Naive thymus-derived CD4-positive, alpha-beta T cell (primary cell): ENCODE results near the gene GPC1. TPM values are rescaled to one million over a fixed set of nuclear protein-coding genes. Genes with fewer than 3 reads are reported as not detected.

ENCODE experiments used
- ATAC-seq: fragments of 150-1000 bp; cut with Tn5 transposase; 2 replicates; pipeline ENCODE4 v1.10.0; 2021; ENCODE audit warnings: mild to moderate bottlenecking, moderate library complexity
- CTCF ChIA-PET: fragments of 350-600 bp; sonication (Branson Sonifier 250); formaldehyde crosslinking; loops from one replicate; lab custom pipeline; 2021; ENCODE audit warnings: antibody characterized with exemption; lab: Charles Lee
- POLR2A ChIA-PET: fragments of 350-600 bp; sonication (Branson Sonifier 250); formaldehyde crosslinking; loops from one replicate; lab custom pipeline; 2021; ENCODE audit warnings: antibody characterized with exemption, inconsistent platforms; lab: Charles Lee
- DNase-seq, 9 donors: peaks; one replicate each; pipeline versions ENCODE4 v3.0.0 to v3.0.0-alpha.2; 2020 to 2022; ENCODE audit warnings: mixed read lengths in 1 of 9
- H3K27ac ChIP-seq: one replicate; pipeline ENCODE4 v1.7.0; 2013; ENCODE audit warnings: mild to moderate bottlenecking, low read depth, low read length, moderate library complexity
- H3K27me3 ChIP-seq, 2 donors: one replicate each; pipeline ENCODE4 v1.7.0; 2013; ENCODE audit warnings: low read length in 2 of 2, mild to moderate bottlenecking in 2 of 2, moderate library complexity in 2 of 2; ENCODE audit not compliant: control insufficient read depth in 2 of 2, insufficient read depth in 2 of 2
- H3K36me3 ChIP-seq, 3 experiments: 1 replicate in 2 of 3; 2 replicates in 1 of 3; pipeline ENCODE4 v1.7.0; 2013; ENCODE audit warnings: low read length in 3 of 3, mild to moderate bottlenecking in 3 of 3, moderate library complexity in 1 of 3; ENCODE audit not compliant: insufficient read depth in 3 of 3, control insufficient read depth in 2 of 3
- H3K4me1 ChIP-seq, 2 donors: one replicate each; pipeline ENCODE4 v1.7.0; 2013; ENCODE audit warnings: low read length in 2 of 2, mild to moderate bottlenecking in 2 of 2, moderate library complexity in 1 of 2; ENCODE audit not compliant: control insufficient read depth in 2 of 2, insufficient read depth in 2 of 2
- H3K4me3 ChIP-seq: 2 replicates; pipeline ENCODE4 v1.7.0; 2013; ENCODE audit warnings: mild to moderate bottlenecking, low read length
- H3K9me3 ChIP-seq, 3 experiments: 1 replicate in 2 of 3; 2 replicates in 1 of 3; pipeline ENCODE4 v1.7.0; 2013; ENCODE audit warnings: low read length in 3 of 3; ENCODE audit not compliant: control insufficient read depth in 2 of 3
- H3K27ac Mint-ChIP-seq, 9 donors: one replicate each; pipeline ENCODE4 v1.8.0; 2020 to 2022; ENCODE audit warnings: mixed read lengths in 9 of 9, mild to moderate bottlenecking in 8 of 9, moderate library complexity in 5 of 9, inconsistent platforms in 2 of 9
- H3K27me3 Mint-ChIP-seq, 5 donors: one replicate each; pipeline ENCODE4 v1.8.0; 2021 to 2022; ENCODE audit warnings: mixed read lengths in 5 of 5, mild to moderate bottlenecking in 1 of 5
- H3K36me3 Mint-ChIP-seq, 5 donors: one replicate each; pipeline ENCODE4 v1.8.0; 2020 to 2022; ENCODE audit warnings: mixed read lengths in 5 of 5, mild to moderate bottlenecking in 3 of 5, inconsistent platforms in 1 of 5
- H3K4me1 Mint-ChIP-seq, 7 donors: one replicate each; pipeline ENCODE4 v1.8.0; 2020 to 2022; ENCODE audit warnings: mixed read lengths in 7 of 7, mild to moderate bottlenecking in 3 of 7, inconsistent platforms in 1 of 7
- H3K4me3 Mint-ChIP-seq, 10 donors: one replicate each; pipeline ENCODE4 v1.8.0; 2020 to 2022; ENCODE audit warnings: mild to moderate bottlenecking in 10 of 10, mixed read lengths in 10 of 10, moderate library complexity in 6 of 10, inconsistent platforms in 2 of 10
- H3K9me3 Mint-ChIP-seq, 11 donors: one replicate each; pipeline ENCODE4 v1.8.0; 2020 to 2022; ENCODE audit warnings: mixed read lengths in 11 of 11, mild to moderate bottlenecking in 4 of 11, inconsistent platforms in 1 of 11, moderate library complexity in 1 of 11
- intact Hi-C, 2 donors: fragments of 100-400 bp; cut with micrococcal nuclease; formaldehyde crosslinking; loops; one replicate each; pipeline ENCODE4 v1.15.1; 2023
- polyA plus RNA-seq, 2 donors: library from polyadenylated mRNA; unstranded; fragments of 300-500 nt; fragmentation: Illumina TruSeq; gene quantifications; one replicate each; pipeline ENCODE4 v1.2.3, GENCODE V29; 2021
- total RNA-seq, 6 experiments: library from RNA in 5 of 6; stranded (reverse) in 5 of 6; gene quantifications; 1 replicate in 5 of 6; 2 replicates in 1 of 6; pipeline ENCODE4 v1.2.3 and lab custom pipeline; 2021 to 2026

The GPC1 gene
- total and polyA plus RNA-seq, 7 experiments from 2014 or later: 0.08 to 4.5 (median 0.68) TPM; not detected in 1

GRCh38 chr2:240441326-240441992, 6.0 kb downstream of the GPC1 start:
- peaks cover 0 to 12% of the 10 kb centered on the region in 2 donors for H3K27me3 ChIP-seq
- H3K36me3 Mint-ChIP-seq: no peaks in the 10 kb centered on the region
- DNase-seq (no peak), ATAC-seq (no peak)
- H3K4me1 Mint-ChIP-seq: peaks cover 0 to 4% (median 0%) of the 10 kb centered on the region in 7 donors
- no peak overlapping the region for H3K27ac ChIP-seq
- ChIA-PET CTCF (interaction anchor here (1.4 kb wide), 1 partner anchor 209 kb away, joined by 3 read pairs; no protein-coding TSS in a partner anchor), POLR2A (no interaction called here)
- H3K27me3 Mint-ChIP-seq: peaks cover 6 to 18% (median 13%) of the 10 kb centered on the region in 5 donors
- no peak overlapping the region for H3K4me3 ChIP-seq
- no peaks in the 10 kb centered on the region for H3K9me3 ChIP-seq
- no peaks in the 10 kb centered on the region for H3K36me3 ChIP-seq
- intact Hi-C loops: no loop called here
- H3K27ac Mint-ChIP-seq: no peak overlapping the region
- no peak overlapping the region for H3K4me3 Mint-ChIP-seq
- H3K9me3 Mint-ChIP-seq: no peaks in the 10 kb centered on the region
- peaks cover 0 to 4% of the 10 kb centered on the region in 2 donors for H3K4me1 ChIP-seq

DNA sequence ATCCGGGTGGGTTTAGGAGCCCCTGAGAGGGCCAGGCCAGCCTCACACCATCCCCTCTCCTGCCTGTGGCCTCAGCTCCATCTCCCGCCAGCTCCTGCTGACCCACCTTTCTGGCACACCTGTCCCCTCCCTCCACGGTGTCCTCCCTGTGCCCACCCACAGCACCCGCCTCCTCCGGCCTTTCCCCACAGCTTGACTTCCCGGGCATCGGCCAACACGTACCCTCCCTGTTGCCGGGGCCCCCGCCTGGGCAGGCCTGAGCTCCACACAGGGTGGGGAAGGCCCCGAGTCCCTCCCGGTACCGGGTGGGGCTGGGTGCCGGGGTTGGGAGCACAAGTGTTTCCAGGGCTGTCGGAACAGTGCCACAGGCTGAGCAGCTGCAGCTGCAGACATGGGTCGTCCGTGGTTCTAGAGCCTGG, 6.5 kb downstream of the GPC1 start:
- Mint-ChIP-seq H3K27ac (no peak overlapping the region), H3K27me3 (peaks cover 6 to 20% (median 11%) of the 10 kb centered on the region in 5 donors), H3K4me3 (no peak overlapping the region), H3K9me3 (no peaks in the 10 kb centered on the region), H3K4me1 (peaks cover 0 to 4% (median 0%) of the 10 kb centered on the region in 7 donors), H3K36me3 (no peaks in the 10 kb centered on the region)
- intact Hi-C loops: no loop called here
- no peaks in the 10 kb centered on the region for H3K9me3 ChIP-seq
- CTCF ChIA-PET: interaction anchor here (1.4 kb wide), 1 partner anchor 209 kb away, joined by 3 read pairs; no protein-coding TSS in a partner anchor
- H3K36me3 ChIP-seq: no peaks in the 10 kb centered on the region
- POLR2A ChIA-PET: no interaction called here
- peaks cover 0 to 7% of the 10 kb centered on the region in 2 donors for H3K27me3 ChIP-seq
- no peaks in the 10 kb centered on the region for H3K4me1 ChIP-seq
- no peak overlapping the region for H3K27ac ChIP-seq
- no peak for DNase-seq
- H3K4me3 ChIP-seq: no peak overlapping the region
- ATAC-seq: no peak

GRCh38 chr2:240442891-240443715, 7.6 kb downstream of the GPC1 start:
- intact Hi-C loops: no loop called here
- POLR2A ChIA-PET: no interaction called here
- no peak for ATAC-seq

GRCh38 chr2:240443891-240444301, 8.4 kb downstream of the GPC1 start:
- H3K4me1 Mint-ChIP-seq: no peaks in the 10 kb centered on the region
- no peaks in the 10 kb centered on the region for H3K27me3 ChIP-seq
- no peaks in the 10 kb centered on the region for H3K9me3 ChIP-seq
- H3K4me1 ChIP-seq: no peaks in the 10 kb centered on the region
- H3K27me3 Mint-ChIP-seq: peaks cover 0 to 22% (median 0%) of the 10 kb centered on the region in 5 donors
- H3K27ac Mint-ChIP-seq: no peak overlapping the region
- no peaks in the 10 kb centered on the region for H3K9me3 Mint-ChIP-seq
- no peak for DNase-seq
- no peak for ATAC-seq
- intact Hi-C loops: no loop called here
- H3K4me3 ChIP-seq: no peak overlapping the region
- no peak overlapping the region for H3K4me3 Mint-ChIP-seq
- H3K36me3 Mint-ChIP-seq: no peaks in the 10 kb centered on the region
- no peak overlapping the region for H3K27ac ChIP-seq
- POLR2A ChIA-PET: no interaction called here
- H3K36me3 ChIP-seq: no peaks in the 10 kb centered on the region
- CTCF ChIA-PET: no interaction called here

More at GRCh38 chr2:240442891-240443715, 7.6 kb downstream of the GPC1 start:
- Histone ChIP-seq H3K36me3 (no peaks in the 10 kb centered on the region), H3K27me3 (no peaks in the 10 kb centered on the region), H3K9me3 (no peaks in the 10 kb centered on the region), H3K4me1 (no peaks in the 10 kb centered on the region), H3K4me3 (no peak overlapping the region), H3K27ac (no peak overlapping the region)
- no peaks in the 10 kb centered on the region for H3K9me3 Mint-ChIP-seq
- H3K4me3 Mint-ChIP-seq: no peak overlapping the region
- H3K36me3 Mint-ChIP-seq: no peaks in the 10 kb centered on the region
- H3K27me3 Mint-ChIP-seq: peaks cover 0 to 18% (median 3%) of the 10 kb centered on the region in 5 donors
- no peaks in the 10 kb centered on the region for H3K4me1 Mint-ChIP-seq
- DNase-seq: no peak
- no peak overlapping the region for H3K27ac Mint-ChIP-seq
- CTCF ChIA-PET: no interaction called here

GRCh38 chr2:240444464-240444863, 9.0 kb downstream of the GPC1 start:
- ATAC-seq (no peak), DNase-seq (no peak)
- H3K27me3 ChIP-seq: no peaks in the 10 kb centered on the region
- Mint-ChIP-seq H3K27ac (no peak overlapping the region), H3K36me3 (no peaks in the 10 kb centered on the region), H3K27me3 (peaks cover 0 to 23% (median 2%) of the 10 kb centered on the region in 5 donors), H3K4me3 (no peak overlapping the region), H3K9me3 (no peaks in the 10 kb centered on the region), H3K4me1 (no peaks in the 10 kb centered on the region)
- no peaks in the 10 kb centered on the region for H3K9me3 ChIP-seq
- H3K4me1 ChIP-seq: no peaks in the 10 kb centered on the region
- no peak overlapping the region for H3K4me3 ChIP-seq
- POLR2A ChIA-PET: no interaction called here
- intact Hi-C loops: no loop called here
- CTCF ChIA-PET: no interaction called here
- no peak overlapping the region for H3K27ac ChIP-seq
- H3K36me3 ChIP-seq: no peaks in the 10 kb centered on the region

DNA sequence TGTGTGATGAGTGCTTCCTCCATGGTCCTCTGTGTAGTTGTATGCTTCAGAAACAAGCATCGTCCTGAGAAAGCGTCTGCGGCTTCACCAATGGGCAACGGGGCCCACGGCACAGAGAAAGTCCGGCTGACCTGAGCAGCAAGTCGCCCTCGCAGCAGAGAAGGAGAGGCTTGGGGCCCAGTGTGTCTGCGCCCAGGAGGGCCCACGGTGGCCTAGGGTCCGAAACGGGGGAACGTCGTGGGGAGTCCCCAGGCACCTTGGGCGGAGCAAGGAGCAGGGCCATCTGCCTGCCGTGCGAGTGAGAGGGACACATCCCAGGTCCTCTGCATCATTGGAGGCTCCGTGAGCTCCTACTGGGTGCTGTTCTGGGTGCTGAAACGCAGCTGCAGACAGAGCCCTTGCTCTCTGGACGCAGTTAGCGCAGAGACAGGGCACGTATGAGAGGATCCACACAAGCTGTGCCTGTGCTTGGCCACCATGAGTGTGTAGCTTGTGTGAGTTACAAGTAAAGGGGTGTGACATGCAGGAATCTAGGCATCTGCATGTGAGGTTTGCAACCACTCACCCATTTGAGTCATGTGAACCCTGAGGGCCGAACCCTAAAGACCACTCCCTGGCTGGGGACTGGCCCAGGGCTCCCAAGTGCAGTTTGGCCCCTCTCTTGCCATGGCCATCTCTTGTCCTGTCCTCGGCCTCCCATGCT, 10.6 kb downstream of the GPC1 start:
- H3K4me3 ChIP-seq: no peak overlapping the region
- intact Hi-C loops: no loop called here
- Mint-ChIP-seq H3K27me3 (peaks cover 12 to 39% (median 18%) of the 10 kb centered on the region in 5 donors), H3K27ac (no peak overlapping the region), H3K9me3 (no peaks in the 10 kb centered on the region), H3K4me1 (no peaks in the 10 kb centered on the region), H3K4me3 (no peak overlapping the region), H3K36me3 (no peaks in the 10 kb centered on the region)
- no peaks in the 10 kb centered on the region for H3K9me3 ChIP-seq
- no peaks in the 10 kb centered on the region for H3K4me1 ChIP-seq
- POLR2A ChIA-PET: no interaction called here
- no peaks in the 10 kb centered on the region for H3K36me3 ChIP-seq
- no peak for ATAC-seq
- CTCF ChIA-PET: interaction anchor here (1.4 kb wide), 1 partner anchor 10 kb away, joined by 3 read pairs; no protein-coding TSS in a partner anchor
- no peak for DNase-seq
- H3K27me3 ChIP-seq: no peaks in the 10 kb centered on the region
- H3K27ac ChIP-seq: no peak overlapping the region
